ENCODE data around the gene RNF213. TPM values are rescaled to one million over a fixed set of nuclear protein-coding genes. Genes with fewer than 3 reads are reported as not detected.
A peak's percentile ranks its signal among the peaks of the same experiment; 100 is the strongest.

Gene RNF213
- total RNA-seq, 2 donors from 2014 or later, result 98.8 to 136 TPM

- 94% methylated on average over 19 to 22 of the region's 22 CpGs for WGBS, 2 experiments (ENCODE audit: insufficient coverage in 1 of 2, insufficient read length in 1 of 2)
- TF ChIP-seq, protein P1, sequence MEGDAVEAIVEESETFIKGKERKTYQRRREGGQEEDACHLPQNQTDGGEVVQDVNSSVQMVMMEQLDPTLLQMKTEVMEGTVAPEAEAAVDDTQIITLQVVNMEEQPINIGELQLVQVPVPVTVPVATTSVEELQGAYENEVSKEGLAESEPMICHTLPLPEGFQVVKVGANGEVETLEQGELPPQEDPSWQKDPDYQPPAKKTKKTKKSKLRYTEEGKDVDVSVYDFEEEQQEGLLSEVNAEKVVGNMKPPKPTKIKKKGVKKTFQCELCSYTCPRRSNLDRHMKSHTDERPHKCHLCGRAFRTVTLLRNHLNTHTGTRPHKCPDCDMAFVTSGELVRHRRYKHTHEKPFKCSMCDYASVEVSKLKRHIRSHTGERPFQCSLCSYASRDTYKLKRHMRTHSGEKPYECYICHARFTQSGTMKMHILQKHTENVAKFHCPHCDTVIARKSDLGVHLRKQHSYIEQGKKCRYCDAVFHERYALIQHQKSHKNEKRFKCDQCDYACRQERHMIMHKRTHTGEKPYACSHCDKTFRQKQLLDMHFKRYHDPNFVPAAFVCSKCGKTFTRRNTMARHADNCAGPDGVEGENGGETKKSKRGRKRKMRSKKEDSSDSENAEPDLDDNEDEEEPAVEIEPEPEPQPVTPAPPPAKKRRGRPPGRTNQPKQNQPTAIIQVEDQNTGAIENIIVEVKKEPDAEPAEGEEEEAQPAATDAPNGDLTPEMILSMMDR (conservative IDR thresholded peaks at IDR 0.05), result no peak
- H3K36me3 Mint-ChIP-seq (ENCODE audit: low read depth), result peaks cover 48% of the 10 kb centered on the region
- H3K27me3 Mint-ChIP-seq (ENCODE audit: insufficient read depth), result no peaks in the 10 kb centered on the region
- H3K4me3 Mint-ChIP-seq, result no peak overlapping the region
- H3K4me1 ChIP-seq (ENCODE audit: control insufficient read depth, insufficient read depth, low read length), result no peaks in the 10 kb centered on the region
- H3K4me3 ChIP-seq (ENCODE audit: low read length), result no peak overlapping the region
- H3K27me3 ChIP-seq (ENCODE audit: control insufficient read depth, insufficient read depth, low read length, poor library complexity, severe bottlenecking), result no peaks in the 10 kb centered on the region
- H3K9me3 ChIP-seq (ENCODE audit: control insufficient read depth, low read length), result no peaks in the 10 kb centered on the region
- no peaks in the 10 kb centered on the region for H3K4me1 Mint-ChIP-seq
- DNase-seq, result no peak
- H3K27ac ChIP-seq (ENCODE audit: low read depth, low read length), result peak overlapping the region; percentile 32
- H3K9me3 Mint-ChIP-seq, result no peaks in the 10 kb centered on the region
- peaks cover 47% of the 10 kb centered on the region for H3K36me3 ChIP-seq (ENCODE audit: control insufficient read depth, insufficient read depth, low read length)
- no peak overlapping the region for H3K9ac ChIP-seq (ENCODE audit: extremely low read depth, low read length, poor library complexity, severe bottlenecking)
- peak overlapping the region; percentile 13 for H3K27ac Mint-ChIP-seq
Observed at GRCh38 chr17:80244871-80245509, 15.7 kb upstream of the RNF213 start.

DNA sequence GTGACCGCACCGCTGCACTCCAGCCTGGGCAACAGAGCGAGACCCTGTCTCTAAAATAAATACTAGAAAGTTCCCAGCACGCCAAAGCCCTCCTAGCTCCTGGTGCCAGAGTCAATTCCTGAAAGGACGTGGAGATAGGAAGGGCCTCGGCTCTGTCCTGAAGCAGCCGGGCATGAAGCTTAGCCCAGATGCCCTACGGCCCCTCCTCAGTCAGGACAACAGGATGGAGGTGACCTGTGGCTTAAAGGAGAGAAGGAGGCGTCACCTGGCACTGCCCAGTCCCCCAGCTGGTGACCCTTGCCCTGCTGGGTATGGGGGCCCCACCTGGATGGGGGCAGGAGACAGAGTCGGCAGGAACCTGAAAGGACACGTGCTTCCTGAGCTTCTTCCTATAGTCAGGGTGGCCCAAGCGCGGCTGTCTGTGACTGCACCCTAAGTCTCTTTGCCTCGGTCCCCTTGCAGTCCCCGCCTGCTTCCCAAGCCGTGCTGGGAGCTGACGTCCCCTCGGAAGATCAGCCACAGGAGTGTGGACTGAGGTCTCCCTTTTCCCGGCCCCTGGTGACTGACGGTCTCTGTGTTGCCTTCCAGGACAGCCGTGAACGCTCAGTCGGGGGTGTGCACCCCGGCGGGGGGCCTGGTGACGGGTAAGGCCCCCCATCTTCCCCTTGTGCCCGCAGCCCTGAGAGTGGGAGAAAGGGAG is 14.9 kb upstream of the RNF213 start:
- Histone ChIP-seq H3K36me3 (ENCODE audit: control insufficient read depth, insufficient read depth, low read length) (peaks cover 46% of the 10 kb centered on the region), H3K4me3 (ENCODE audit: low read length) (no peak overlapping the region), H3K9me3 (ENCODE audit: control insufficient read depth, low read length) (no peaks in the 10 kb centered on the region), H3K4me1 (ENCODE audit: control insufficient read depth, insufficient read depth, low read length) (no peaks in the 10 kb centered on the region), H3K27me3 (ENCODE audit: control insufficient read depth, insufficient read depth, low read length, poor library complexity, severe bottlenecking) (no peaks in the 10 kb centered on the region), H3K27ac (ENCODE audit: low read depth, low read length) (no peak overlapping the region), H3K9ac (ENCODE audit: extremely low read depth, low read length, poor library complexity, severe bottlenecking) (no peak overlapping the region)
- no peaks in the 10 kb centered on the region for H3K4me1 Mint-ChIP-seq
- no peak for DNase-seq
- H3K27ac Mint-ChIP-seq, result no peak overlapping the region
- no peaks in the 10 kb centered on the region for H3K27me3 Mint-ChIP-seq (ENCODE audit: insufficient read depth)
- H3K36me3 Mint-ChIP-seq (ENCODE audit: low read depth), result peaks cover 50% of the 10 kb centered on the region
- H3K4me3 Mint-ChIP-seq, result no peak overlapping the region
- no peaks in the 10 kb centered on the region for H3K9me3 Mint-ChIP-seq
- TF ChIP-seq, protein P1 (conservative IDR thresholded peaks at IDR 0.05), result no peak
- 95 to 96% methylated on average over 17 to 27 of the region's 27 CpGs for WGBS, 2 experiments (ENCODE audit: insufficient coverage in 1 of 2, insufficient read length in 1 of 2)

GRCh38 chr17:80246266-80246681 is 14.4 kb upstream of the RNF213 start:
- H3K9ac ChIP-seq (ENCODE audit: extremely low read depth, low read length, poor library complexity, severe bottlenecking), result no peak overlapping the region
- no peaks in the 10 kb centered on the region for H3K27me3 ChIP-seq (ENCODE audit: control insufficient read depth, insufficient read depth, low read length, poor library complexity, severe bottlenecking)
- Mint-ChIP-seq H3K4me3 (no peak overlapping the region), H3K9me3 (no peaks in the 10 kb centered on the region), H3K27ac (no peak overlapping the region), H3K4me1 (no peaks in the 10 kb centered on the region), H3K36me3 (ENCODE audit: low read depth) (peaks cover 48% of the 10 kb centered on the region), H3K27me3 (ENCODE audit: insufficient read depth) (no peaks in the 10 kb centered on the region)
- TF ChIP-seq, protein P1 (conservative IDR thresholded peaks at IDR 0.05), result no peak
- no peaks in the 10 kb centered on the region for H3K4me1 ChIP-seq (ENCODE audit: control insufficient read depth, insufficient read depth, low read length)
- H3K27ac ChIP-seq (ENCODE audit: low read depth, low read length), result peak overlapping the region; percentile 32
- no peak for DNase-seq
- H3K36me3 ChIP-seq (ENCODE audit: control insufficient read depth, insufficient read depth, low read length), result peaks cover 41% of the 10 kb centered on the region
- no peaks in the 10 kb centered on the region for H3K9me3 ChIP-seq (ENCODE audit: control insufficient read depth, low read length)
- whole genome bisulfite sequencing, 2 experiments (ENCODE audit: insufficient coverage in 1 of 2, insufficient read length in 1 of 2), result 96 to 98% methylated on average over 15 to 19 of the region's 19 CpGs
- no peak overlapping the region for H3K4me3 ChIP-seq (ENCODE audit: low read length)
